Peyer's patch (tissue), 4 donors: ENCODE results near the gene PCDHGB5.

Experiments
- CTCF ChIP-seq, 6 experiments: fragments of 450-650 bp in 4 of 6; fragments of 200-600 bp in 2 of 6; sonication (generic) in 1 of 6; IDR thresholded peaks; one replicate each; pipeline ENCODE4 v1.5.1; 2017 to 2019; ENCODE audit warnings: antibody characterized with exemption in 6 of 6, mild to moderate bottlenecking in 3 of 6, moderate library complexity in 1 of 6
- POLR2A ChIP-seq, 2 donors: fragments of 450-650 bp; IDR thresholded peaks; one replicate each; pipeline ENCODE4 v1.5.1; 2017; ENCODE audit warnings: antibody characterized with exemption in 2 of 2, mild to moderate bottlenecking in 2 of 2, moderate library complexity in 2 of 2

- TF ChIP-seq CTCF (IDR thresholded peaks at IDR 0.05) (no peak), POLR2A (IDR thresholded peaks at IDR 0.05) (no peak)
Observed at GRCh38 chr5:141371572-141372475, 25.9 kb upstream of the PCDHGB5 start.
